T-helper 2 cell treated with Interferon-gamma antibody and Interleukin-4, amounts not matched to agents 100 ng/mL and 5 ng/mL, for 36 hours (primary cell): Measurements from ENCODE around the gene TAF1B. TPM values are rescaled to one million over a fixed set of nuclear protein-coding genes. Genes with fewer than 3 reads are reported as not detected.
"Not testable (repeated sequence)": the region's sequence is repeated elsewhere in the genome, so short reads cannot be mapped to it uniquely, and the experiment has no call there.

Source experiments
- intact Hi-C: fragments of 100-400 bp; cut with micrococcal nuclease; formaldehyde crosslinking; loops from one replicate; pipeline ENCODE4 v1.15.1; 2023
- total RNA-seq: library from RNA; stranded (reverse); gene quantifications from 2 replicates; pipeline ENCODE4 v1.2.3, GENCODE V29; 2022

TAF1B gene
- total RNA-seq, 1 donor from 2014 or later, result 48.3 TPM

GRCh38 chr2:9879455-9880194, 36.4 kb downstream of the TAF1B start:
- intact Hi-C loops, result no loop called here

DNA sequence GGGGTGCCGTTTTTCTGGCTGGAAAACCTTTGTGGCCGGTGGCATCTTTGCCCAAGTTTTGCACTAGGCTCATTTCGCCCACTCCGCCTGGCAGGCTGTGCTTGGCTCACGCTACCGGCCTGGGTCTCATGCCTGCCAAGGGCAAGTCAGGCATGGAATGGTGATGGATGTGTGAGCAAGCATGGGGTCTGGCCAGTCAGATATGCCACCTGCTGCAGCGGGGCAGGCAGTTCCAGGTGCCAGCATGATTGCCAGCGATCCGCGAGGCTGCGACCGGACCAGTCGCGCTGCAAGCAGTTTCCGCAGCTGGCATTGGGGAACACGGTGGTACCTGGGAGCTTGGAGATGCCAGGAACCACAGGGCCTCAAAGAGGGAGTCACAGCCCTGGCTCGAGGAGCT, 40.6 kb downstream of the TAF1B start:
- intact Hi-C loops, result no loop called here

GRCh38 chr2:9884436-9884835, 41.2 kb downstream of the TAF1B start:
- intact Hi-C loops, result no loop called here

DNA sequence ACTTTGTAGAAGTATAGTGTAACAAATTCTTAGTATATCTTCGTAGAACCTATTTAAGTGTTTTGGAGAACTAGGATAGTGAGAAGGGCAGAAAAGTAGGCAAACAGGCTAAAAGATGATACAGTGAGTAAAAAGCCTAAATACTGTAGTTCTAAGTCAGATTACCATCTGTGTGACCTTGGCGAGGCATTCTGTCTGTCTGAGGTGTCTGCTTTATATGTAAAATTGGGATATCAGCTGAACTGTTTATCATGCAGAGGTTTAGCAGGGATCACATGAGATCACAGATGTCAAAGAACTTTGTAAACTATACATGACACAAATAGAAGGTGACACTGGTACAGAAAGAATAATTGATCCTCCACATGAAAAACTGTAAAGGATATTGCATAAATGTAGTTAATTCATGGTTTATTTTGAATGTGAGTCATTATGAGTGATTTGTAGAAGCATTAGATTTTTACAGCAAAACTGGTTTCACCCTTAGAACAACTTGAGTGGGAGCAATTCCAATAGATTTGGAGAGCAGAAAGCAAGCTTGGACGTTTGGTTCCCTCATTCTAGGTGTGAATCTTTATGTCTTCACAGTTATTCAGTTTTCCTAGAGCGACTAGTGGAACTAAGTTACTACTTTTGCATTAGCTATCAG, 41.9 kb downstream of the TAF1B start:
- intact Hi-C loops, result no loop called here

DNA sequence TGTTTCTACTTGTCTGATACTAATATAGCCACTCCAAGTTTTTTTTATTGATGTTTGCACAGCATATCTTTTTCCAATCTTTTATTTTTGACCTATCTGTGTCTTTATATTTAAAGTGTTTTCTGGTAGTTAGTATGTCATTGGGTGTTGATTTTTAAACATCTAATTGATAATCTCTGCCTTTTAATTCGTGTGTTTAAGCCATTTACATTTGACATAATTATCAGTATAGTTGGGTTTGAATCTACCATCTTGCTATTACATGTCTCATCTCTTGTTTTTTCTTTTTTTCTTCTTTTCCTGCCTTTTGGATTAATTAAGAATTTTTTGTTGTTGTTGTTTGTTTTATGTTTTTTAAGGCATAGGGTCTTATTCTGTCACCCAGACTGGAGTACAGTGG, 44.2 kb downstream of the TAF1B start:
- intact Hi-C loops, result no loop called here

- intact Hi-C loops, result no loop called here
Measured at GRCh38 chr2:9889812-9890261, 46.6 kb downstream of the TAF1B start.

GRCh38 chr2:9892236-9892635, 49.0 kb downstream of the TAF1B start:
- intact Hi-C loops, result no loop called here

- intact Hi-C loops, result no loop called here
Measured at GRCh38 chr2:9895669-9896590, 52.7 kb downstream of the TAF1B start.

DNA sequence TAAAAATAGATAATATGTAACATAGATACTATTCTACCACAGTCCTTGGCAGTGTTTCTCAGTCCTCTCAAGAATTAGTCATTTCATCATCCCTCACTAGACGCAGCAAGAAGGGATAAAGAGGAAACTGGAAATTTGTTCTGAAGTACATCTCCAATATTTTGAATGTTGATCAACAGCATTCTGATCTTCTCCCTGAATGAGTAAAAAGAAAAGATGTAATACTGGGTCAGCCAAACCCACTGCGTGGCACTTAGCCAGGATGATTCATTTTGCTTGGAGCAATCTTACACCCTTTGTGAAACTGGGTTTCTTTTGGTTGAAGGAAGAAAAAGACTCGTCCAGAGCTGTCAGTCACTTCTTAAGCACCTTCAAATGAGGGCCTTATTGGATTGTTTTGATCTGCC, 54.1 kb downstream of the TAF1B start:
- intact Hi-C loops, result no loop called here

DNA sequence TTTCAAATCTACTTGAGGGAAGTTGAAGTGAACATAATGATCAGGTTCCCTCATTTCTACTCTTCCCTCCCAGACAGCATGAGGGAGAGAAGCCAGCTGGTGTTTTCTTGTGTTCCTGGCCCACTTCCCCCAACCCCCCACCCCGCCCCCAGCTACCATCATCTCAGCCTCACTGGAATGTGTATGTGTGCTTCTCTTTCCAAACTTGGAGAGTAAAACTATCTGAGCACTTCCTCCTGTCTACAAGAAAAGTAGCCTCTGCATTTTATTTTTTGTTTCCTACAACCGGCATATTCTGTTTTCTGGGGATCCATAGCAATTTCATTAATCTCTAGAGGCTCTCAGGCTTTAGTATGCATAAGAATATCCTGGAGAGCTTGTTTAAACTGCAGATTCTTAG, 54.6 kb downstream of the TAF1B start:
- intact Hi-C loops, result no loop called here

DNA sequence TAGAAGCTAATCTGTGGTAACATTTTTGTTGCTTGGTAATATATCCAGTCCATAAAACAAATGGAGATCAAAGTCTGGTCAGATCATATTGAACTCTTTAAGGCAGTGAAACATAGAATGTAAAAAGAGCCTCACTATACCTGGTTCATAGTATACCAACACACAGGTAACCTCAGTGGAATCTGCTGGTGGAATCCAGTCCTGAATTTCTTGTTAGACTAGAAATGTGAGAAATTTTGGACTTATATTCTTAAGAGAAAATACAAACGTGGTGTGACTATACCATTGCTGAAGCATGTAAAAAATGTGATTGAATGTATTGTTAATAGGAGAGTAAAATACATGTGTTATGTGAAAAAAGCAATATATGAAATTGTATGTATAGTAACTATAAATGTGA, 62.1 kb downstream of the TAF1B start:
- intact Hi-C loops, result no loop called here

GRCh38 chr2:9907402-9907801, 64.1 kb downstream of the TAF1B start:
- intact Hi-C loops, result no loop called here

DNA sequence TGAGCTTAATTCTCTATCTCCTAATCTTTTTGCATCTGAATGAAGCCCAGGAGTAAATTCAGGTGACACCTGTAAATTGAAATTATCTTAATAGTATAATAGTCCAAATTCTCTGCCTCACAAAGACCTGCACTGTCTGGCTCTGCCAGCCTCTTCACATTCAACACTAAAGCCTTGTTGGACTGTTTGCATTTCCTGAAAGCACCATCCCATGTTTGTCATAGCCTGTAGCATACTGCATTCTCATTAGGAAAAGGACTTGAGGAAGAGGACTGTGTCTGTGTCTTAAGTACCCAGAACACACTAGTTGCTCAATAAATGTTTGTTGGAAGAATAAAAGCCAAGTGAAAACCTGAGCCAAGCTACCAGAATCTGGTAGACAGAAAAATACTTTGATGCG, 65.4 kb downstream of the TAF1B start:
- intact Hi-C loops, result no loop called here

GRCh38 chr2:9909106-9909505, 65.8 kb downstream of the TAF1B start:
- intact Hi-C loops, result no loop called here

- intact Hi-C loops, result loop anchor here (10.0 kb wide), 1 partner anchor 96 kb away; no protein-coding TSS in a partner anchor
Measured at GRCh38 chr2:9910699-9911098, 67.4 kb downstream of the TAF1B start.

DNA sequence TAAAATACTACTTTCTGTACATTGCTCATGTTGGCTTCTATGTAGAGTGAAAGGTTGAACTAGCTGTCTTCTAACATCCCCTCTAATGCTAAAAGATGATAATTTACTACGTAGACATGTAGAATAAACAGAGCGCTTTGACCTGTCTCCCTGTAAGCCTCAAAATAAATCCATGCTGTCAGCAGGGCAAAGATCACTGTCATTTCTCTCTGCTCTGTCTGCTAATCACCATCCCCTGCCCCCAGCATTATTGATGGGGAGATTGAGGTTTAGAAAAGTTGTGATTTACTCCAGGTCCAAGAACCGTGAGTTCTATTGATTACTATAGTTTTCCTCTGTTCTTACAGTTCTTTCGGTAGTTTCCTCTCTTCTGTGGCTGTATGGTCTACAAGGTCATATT, 69.2 kb downstream of the TAF1B start:
- intact Hi-C loops, result loop anchor here (10.0 kb wide), 1 partner anchor 98 kb away; no protein-coding TSS in a partner anchor

GRCh38 chr2:9914384-9915065, 71.3 kb downstream of the TAF1B start:
- intact Hi-C loops, result loop anchor here (10.0 kb wide), 1 partner anchor 100 kb away; no protein-coding TSS in a partner anchor

DNA sequence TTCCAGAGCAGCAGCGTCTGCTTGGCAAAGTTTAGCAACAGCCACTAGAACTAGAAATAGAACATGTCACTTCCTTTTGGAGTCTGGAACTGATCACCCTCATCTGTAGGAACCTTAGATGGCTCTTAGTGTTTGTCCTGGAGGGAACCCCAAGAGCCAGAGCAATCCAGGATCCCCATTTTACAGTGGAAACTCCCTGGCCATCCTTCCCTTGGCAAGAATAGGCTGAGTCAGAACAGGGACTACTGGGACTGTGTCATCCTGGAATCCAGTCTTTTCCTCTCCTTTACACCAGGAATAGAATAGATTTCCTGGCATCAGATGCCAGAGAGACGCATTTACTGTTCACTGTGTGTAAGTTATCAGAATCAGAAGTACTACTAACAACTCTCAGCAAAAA, 75.0 kb downstream of the TAF1B start:
- intact Hi-C loops, result loop anchor here (10.0 kb wide), 1 partner anchor 103 kb away; no protein-coding TSS in a partner anchor

- intact Hi-C loops, result loop anchor here (10.0 kb wide), 1 partner anchor 105 kb away; no protein-coding TSS in a partner anchor
Measured at GRCh38 chr2:9919512-9919911, 76.2 kb downstream of the TAF1B start.

GRCh38 chr2:9927020-9927419, 83.7 kb downstream of the TAF1B start:
- intact Hi-C loops, result not testable (repeated sequence)

DNA sequence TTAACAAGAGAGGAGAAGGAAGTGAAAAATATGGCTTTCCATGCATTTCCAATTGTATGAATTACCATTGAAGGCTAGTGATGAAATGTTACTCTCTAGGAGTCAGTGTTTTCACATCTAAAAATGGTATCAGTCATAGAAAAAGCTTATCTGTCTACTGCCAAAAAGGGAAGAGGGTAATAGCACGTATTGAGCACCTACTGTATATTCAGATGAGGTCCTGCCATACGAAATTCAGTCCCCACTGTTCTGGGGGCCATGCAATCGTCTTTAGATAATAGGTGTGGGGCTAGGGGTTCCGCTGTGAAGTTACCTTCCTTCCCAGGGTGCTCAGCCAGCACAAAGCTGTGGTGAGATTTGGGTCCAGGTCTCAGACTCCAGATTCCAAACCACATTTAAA, 94.0 kb downstream of the TAF1B start:
- intact Hi-C loops, result no loop called here
